ENCODE data around the gene TRNT1.

- TF ChIP-seq CTCF (conservative IDR thresholded peaks at IDR 0.05; ENCODE audit: low read depth in 2 of 2) (no peak), EZH2phosphoT487 (IDR thresholded peaks at IDR 0.05; ENCODE audit: unreplicated experiment) (no peak), POLR2AphosphoS5 (IDR thresholded peaks at IDR 0.05; ENCODE audit: low read depth) (no peak), REST (IDR thresholded peaks at IDR 0.05; ENCODE audit: unreplicated experiment) (no peak), NANOG (IDR thresholded peaks at IDR 0.05; ENCODE audit: borderline replicate concordance) (no peak), JUNB (IDR thresholded peaks at IDR 0.05; ENCODE audit: unreplicated experiment) (no peak), EZH2 (IDR thresholded peaks at IDR 0.05; ENCODE audit: low read depth, unreplicated experiment) (no peak), CREB1 (CRISPR knock-in tag; IDR thresholded peaks at IDR 0.05; ENCODE audit: low read depth) (no peak), STAT1 (IDR thresholded peaks at IDR 0.05; ENCODE audit: unreplicated experiment) (no peak), ZNF462 (CRISPR knock-in tag; IDR thresholded peaks at IDR 0.05) (no peak)
These were observed 34.1 kb downstream of the TRNT1 start for GRCh38 chr3:3160826-3161225.
